NOMO-1 treated with DMSO at 0.1 percent for 48 hours (cell line): ENCODE results near the gene TMEM135.
"Not testable (repeated sequence)": the region's sequence is repeated elsewhere in the genome, so short reads cannot be mapped to it uniquely, and the experiment has no call there.

Experiments used
- DNase-seq: peaks from one replicate; lab custom pipeline; 2025; ENCODE audit not compliant: unreplicated experiment; lab: John Stamatoyannopoulos, UW

Gene TMEM135

GRCh38 chr11:87037450-87038234 is at the start of gene TMEM135:
TMEM135 (plus strand) TSS chr11:87037934; CDS start chr11:87038046, 112 bp downstream.
- DNase-seq = peak; percentile 92

GRCh38 chr11:86988351-86988881 is 49.3 kb upstream of the TMEM135 start:
- no peak for DNase-seq

GRCh38 chr11:86990031-86990430 is 47.7 kb upstream of the TMEM135 start:
- no peak for DNase-seq

GRCh38 chr11:86990515-86990914 is 47.2 kb upstream of the TMEM135 start:
- DNase-seq = no peak

GRCh38 chr11:86991341-86991740 is 46.4 kb upstream of the TMEM135 start:
- no peak for DNase-seq

GRCh38 chr11:86992340-86992739 is 45.4 kb upstream of the TMEM135 start:
- not testable (repeated sequence) for DNase-seq

GRCh38 chr11:86993031-86993430 is 44.7 kb upstream of the TMEM135 start:
- DNase-seq = no peak

GRCh38 chr11:86996953-86997570 is 40.7 kb upstream of the TMEM135 start:
- no peak for DNase-seq

- no peak for DNase-seq
These were observed 38.3 kb upstream of the TMEM135 start for GRCh38 chr11:86999388-86999787.

- DNase-seq = no peak
These were observed 37.6 kb upstream of the TMEM135 start for GRCh38 chr11:86999859-87000753.

GRCh38 chr11:87002918-87003317 is 34.8 kb upstream of the TMEM135 start:
- no peak for DNase-seq

- not testable (repeated sequence) for DNase-seq
These were observed 33.5 kb upstream of the TMEM135 start for GRCh38 chr11:87004281-87004680.

- DNase-seq = no peak
These were observed 32.2 kb upstream of the TMEM135 start for GRCh38 chr11:87005569-87005921.

GRCh38 chr11:87006035-87006434 is 31.7 kb upstream of the TMEM135 start:
- no peak for DNase-seq

GRCh38 chr11:87007963-87008362 is 29.8 kb upstream of the TMEM135 start:
- DNase-seq = no peak

- DNase-seq = no peak
These were observed 25.6 kb upstream of the TMEM135 start for GRCh38 chr11:87012089-87012488.

GRCh38 chr11:87012673-87013072 is 25.1 kb upstream of the TMEM135 start:
- no peak for DNase-seq

- DNase-seq = no peak
These were observed 23.6 kb upstream of the TMEM135 start for GRCh38 chr11:87013912-87014825.

GRCh38 chr11:87015645-87016044 is 22.1 kb upstream of the TMEM135 start:
- no peak for DNase-seq

- no peak for DNase-seq
These were observed 18.0 kb upstream of the TMEM135 start for GRCh38 chr11:87019613-87020271.
